SK-MEL-5 (cell line): ENCODE measurements around the gene NDUFAB1. TPM values are rescaled to one million over a fixed set of nuclear protein-coding genes. Genes with fewer than 3 reads are reported as not detected.
"Not testable (repeated sequence)": the region's sequence is repeated elsewhere in the genome, so short reads cannot be mapped to it uniquely, and the experiment has no call there.

Experiments used
- DNase-seq: peaks from one replicate; pipeline ENCODE4 v3.0.0-alpha.2; 2016; ENCODE audit warnings: low read depth, low spot score
- in situ Hi-C: cut with HindIII; loops from 2 replicates; pipeline ENCODE4 v1.10.0; 2016; ENCODE audit warnings: low sequenced_read_pairs, high pct_unique_total_duplicates, low pct_unique_long_range_greater_than_20kb
- polyA plus RNA-seq, 2 experiments: library from polyadenylated mRNA; depleted of rRNA; stranded (reverse); fragments of >200 nt; gene quantifications; 2 replicates each; pipeline ENCODE4 v1.2.3, GENCODE V29; 2015
- total RNA-seq: library from RNA; depleted of rRNA; stranded (reverse); fragments of >200 nt; shearing (Covaris generic); gene quantifications from 2 replicates; pipeline ENCODE4 v1.2.3, GENCODE V29; 2014; rRNA removed

The NDUFAB1 gene
- total RNA-seq: 182 and 201 TPM in 2 replicates
- polyA plus RNA-seq (2015; cell fraction: cytosol; rRNA removed): 158 and 222 TPM in 2 replicates
- polyA plus RNA-seq (2015; cell fraction: nucleus; rRNA removed): 48.3 and 53.0 TPM in 2 replicates

- DNase-seq: peak; percentile 87
- in situ Hi-C loops: no loop called here
Measured at GRCh38 chr16:23595951-23596720, at the start of gene NDUFAB1. NDUFAB1 (minus strand) TSS chr16:23596316; CDS start chr16:23596290, 26 bp downstream.

- no peak for DNase-seq
- in situ Hi-C loops: no loop called here
Measured at GRCh38 chr16:23642246-23642774, 46.2 kb upstream of the NDUFAB1 start.

GRCh38 chr16:23640931-23641765, 45.0 kb upstream of the NDUFAB1 start, which contains the start of the genes DCTN5 and PALB2:
DCTN5 (plus strand) TSS chr16:23641466; CDS start chr16:23641543, 77 bp downstream.
PALB2 (minus strand) TSS chr16:23641310; CDS start chr16:23641157, 153 bp downstream.
- DNase-seq: peak; percentile 94
- in situ Hi-C loops: no loop called here

DNA sequence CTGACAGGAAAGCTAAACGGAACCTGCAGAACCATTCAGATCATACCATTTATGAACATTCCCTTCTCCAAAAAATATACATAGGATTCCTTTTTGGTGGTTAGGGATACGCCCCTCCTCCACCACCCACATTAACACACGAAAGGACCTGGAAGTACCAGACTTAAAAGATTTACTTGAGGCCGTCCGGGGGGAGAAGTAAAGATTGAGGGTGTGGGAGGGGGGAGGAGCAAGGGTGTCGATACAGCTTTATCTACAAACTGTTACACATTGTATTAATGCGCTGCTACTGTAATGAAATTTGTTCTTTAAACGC, 44.5 kb upstream of the NDUFAB1 start:
- DNase-seq: peak; percentile 9

DNA sequence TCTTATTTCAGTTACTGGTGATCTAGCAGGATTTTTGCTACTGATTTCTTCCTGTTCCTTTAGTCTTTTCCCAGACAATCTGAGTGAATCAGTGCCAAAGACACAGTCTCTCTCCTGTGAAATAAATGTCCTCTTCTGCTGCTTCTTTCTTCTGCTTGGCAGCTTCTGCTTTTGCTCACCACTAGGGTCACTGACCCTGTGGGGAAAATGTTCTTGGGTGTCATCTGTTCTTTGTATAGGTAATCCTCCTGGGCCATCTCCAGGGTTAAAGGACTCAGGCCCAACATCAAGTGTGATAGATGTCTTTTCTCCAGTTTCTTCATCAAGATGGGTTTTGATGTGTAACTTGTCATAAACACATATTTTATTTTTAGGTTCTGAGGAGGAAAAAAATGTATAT, 39.8 kb upstream of the NDUFAB1 start:
- DNase-seq: no peak
- in situ Hi-C loops: no loop called here

More for the DNA sequence above, 44.5 kb upstream of the NDUFAB1 start:
- in situ Hi-C loops: no loop called here

GRCh38 chr16:23634461-23635036, 38.4 kb upstream of the NDUFAB1 start:
- no peak for DNase-seq
- in situ Hi-C loops: no loop called here

DNA sequence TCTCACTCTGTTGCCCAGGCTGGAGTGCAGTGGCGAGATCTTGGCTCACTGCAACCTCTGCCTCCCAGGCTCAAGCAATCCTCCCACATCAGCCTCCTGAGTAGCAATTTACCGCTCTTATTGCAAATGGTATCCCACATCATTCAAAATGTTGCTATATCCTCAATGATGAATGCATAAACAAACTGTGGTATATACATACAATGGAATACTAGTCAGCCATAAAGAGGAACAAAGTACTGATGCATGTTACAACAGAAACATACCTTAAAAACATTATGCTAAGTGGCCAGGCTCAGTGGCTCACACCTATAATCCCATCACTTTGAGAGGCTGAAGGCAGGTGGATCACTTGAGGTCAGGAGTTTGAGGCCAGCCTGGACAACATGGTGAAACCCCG, 35.8 kb upstream of the NDUFAB1 start:
- DNase-seq, in situ Hi-C loops: not testable (repeated sequence)

DNA sequence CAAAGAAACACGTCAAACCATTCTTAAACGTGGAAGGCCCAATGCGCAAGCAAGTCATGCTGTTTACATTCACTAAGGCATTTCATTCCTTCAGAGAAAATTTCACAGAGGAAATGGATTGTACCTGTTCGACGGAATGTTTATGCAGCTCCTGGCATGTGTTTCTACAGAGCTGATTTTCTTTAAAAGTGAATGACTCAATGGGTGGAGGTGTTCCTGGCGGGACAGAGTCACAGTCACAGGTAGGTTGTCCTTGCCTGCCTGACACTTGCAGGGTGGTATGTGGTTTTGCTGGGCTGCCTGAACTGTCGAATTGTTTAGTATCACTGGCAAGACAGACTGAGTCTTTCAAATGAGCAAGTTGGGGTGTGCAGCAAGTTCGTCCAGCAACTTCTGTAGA, 33.4 kb upstream of the NDUFAB1 start:
- DNase-seq: no peak
- in situ Hi-C loops: no loop called here

DNA sequence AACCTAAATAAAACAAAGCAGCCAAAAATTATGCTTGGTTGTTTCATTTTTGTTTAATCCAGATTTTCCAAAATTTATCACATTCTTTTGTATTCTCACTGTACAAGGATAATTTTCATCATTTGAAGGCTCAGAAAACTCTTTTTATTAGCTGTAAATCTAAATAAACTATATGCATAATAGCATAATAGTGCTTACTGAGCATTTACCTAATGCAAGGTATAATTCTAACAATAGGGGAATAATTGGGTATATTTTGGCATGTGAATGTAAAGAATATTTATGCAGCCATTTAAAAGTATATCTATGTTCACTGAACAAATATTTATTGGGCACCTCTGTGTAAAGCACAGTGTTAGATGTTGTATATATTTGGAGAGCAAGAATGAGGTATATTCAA, 28.0 kb upstream of the NDUFAB1 start:
- DNase-seq: no peak

DNA sequence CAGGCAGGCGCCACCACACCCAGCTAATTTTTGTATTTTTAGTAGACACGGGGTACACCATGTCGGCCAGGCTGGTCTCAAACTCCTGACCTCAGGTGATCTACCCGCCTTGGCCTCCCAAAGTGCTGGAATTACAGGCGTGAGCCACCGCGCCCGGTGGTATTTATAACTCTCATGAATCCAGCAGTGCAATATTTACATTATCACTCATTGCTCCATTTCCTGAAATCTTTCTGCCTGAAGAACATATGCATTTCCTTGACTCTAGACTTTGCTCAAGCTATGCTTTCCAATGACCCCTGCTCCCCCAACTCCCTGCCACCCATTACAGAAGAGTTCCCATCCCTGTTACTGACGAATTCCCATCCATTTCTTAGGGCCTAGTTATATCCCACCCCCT, 19.7 kb upstream of the NDUFAB1 start:
- in situ Hi-C loops: no loop called here
- DNase-seq: no peak

More for the DNA sequence above, 28.0 kb upstream of the NDUFAB1 start:
- in situ Hi-C loops: no loop called here

GRCh38 chr16:23611936-23612335, 15.8 kb upstream of the NDUFAB1 start:
- in situ Hi-C loops: no loop called here
- DNase-seq: no peak

GRCh38 chr16:23610905-23611304, 14.8 kb upstream of the NDUFAB1 start:
- DNase-seq, in situ Hi-C loops: not testable (repeated sequence)

DNA sequence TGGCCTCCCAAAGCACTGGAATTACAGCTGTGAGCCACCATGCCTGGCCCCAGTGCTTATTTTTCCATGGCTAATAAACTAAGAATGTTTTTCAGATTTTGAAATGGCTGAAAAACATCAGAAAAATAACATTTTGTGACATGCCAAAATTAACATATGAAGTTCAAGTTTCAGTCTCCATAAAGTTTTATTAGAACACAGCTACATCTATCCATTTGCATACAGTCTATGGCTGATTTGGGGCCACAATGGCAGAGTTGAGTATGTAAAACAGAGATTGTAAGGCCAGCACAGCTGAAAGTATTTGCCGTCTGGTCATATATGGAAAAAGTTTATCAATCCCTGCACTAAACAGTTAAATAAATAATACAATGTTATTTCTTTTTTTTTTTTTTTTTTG, 13.8 kb upstream of the NDUFAB1 start:
- in situ Hi-C loops: no loop called here
- DNase-seq: no peak

GRCh38 chr16:23608194-23608593, 12.1 kb upstream of the NDUFAB1 start:
- DNase-seq: no peak
- in situ Hi-C loops: no loop called here

DNA sequence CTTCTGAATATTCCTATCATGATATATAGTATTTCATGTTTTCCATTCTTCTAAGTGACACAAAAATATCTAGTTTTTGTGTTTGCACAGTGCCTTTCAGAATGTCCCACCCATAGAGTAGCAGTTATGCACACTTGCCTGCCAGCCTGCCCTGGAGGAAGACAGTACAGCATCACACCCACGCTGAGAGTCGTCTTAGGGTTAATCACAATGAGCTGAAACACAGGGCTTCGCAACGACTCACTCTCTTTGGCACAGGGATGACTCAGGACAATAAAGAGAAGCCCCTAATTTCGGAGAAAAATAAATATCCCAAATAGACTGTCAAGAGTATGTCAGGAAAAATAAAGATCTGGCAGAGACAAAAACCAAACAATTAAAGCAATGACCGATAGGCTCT, 11.6 kb upstream of the NDUFAB1 start:
- in situ Hi-C loops: no loop called here
- DNase-seq: no peak

DNA sequence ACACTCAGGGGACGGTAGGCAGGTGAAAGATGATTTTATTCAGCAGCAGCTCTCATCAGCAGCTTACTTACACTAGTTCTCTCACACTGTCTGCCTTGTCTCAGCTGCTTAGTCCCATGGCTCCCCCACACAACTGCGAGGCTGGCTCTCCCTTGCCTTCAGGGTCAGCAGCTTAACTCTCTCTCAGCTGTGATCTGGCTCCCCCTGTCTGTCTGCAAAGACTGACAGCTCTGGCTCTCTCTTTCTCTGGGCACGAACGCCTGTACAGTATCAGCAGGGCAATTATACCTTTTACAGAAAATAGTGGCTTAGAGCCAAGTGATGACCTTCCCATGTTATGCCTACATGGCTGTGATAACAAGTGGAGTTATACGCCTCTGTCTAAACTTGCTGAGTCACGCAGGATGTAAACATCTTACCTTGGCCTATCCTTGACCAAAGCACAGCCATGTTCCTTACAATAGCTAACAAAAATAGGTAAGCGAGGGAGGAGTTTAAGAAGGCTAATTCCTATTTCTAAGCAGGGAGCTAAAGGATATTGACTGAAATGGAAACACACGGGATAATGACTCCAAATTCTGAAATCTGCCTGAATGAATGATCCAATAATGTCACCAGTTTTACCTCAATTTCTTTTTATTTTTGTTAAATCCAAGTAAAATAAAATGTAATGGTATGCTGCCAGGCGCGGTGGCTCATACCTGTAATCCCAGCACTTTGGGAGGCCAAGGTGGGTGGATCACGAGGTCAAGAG, 1.1 kb upstream of the NDUFAB1 start:
- DNase-seq: peak; percentile 89
- in situ Hi-C loops: no loop called here

DNA sequence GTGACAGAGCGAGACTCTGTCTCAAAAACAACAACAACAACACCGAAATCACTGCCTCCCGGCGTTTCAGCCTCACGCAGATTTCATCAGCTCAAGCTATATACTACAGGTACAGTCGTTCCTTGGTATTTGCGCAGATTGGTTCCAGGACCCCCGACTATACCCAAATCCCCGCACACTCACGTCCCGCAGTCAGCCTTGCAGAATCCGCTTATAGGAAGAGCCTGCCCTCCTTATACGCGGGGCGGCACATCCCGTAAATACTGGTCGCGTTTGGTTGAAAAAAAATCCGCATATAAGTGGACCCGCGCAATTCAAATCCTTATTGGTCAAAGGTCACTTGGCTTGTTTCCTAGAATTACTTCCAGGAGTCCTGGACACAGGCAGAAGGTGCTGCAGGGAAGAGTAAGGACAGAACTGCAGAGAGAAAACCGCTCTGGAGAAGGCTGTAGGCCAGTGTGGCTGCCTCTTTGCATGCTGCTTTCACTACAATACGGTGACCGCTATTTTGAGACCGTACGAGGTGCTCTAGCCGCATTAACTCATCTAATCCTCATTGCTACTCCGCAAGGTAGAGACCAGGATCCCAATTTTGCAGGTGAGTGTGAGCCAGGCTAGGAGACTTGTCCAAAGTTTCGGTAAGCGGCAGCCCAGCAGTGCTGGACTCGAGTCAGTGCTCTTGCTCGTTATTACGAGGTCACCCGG, 718 bp downstream of the NDUFAB1 start:
- DNase-seq: peak; percentile 4
- in situ Hi-C loops: no loop called here
